Measurements from ENCODE around the gene RUSC1. TPM values are rescaled to one million over a fixed set of nuclear protein-coding genes. Genes with fewer than 3 reads are reported as not detected.
A peak's percentile ranks its signal among the peaks of the same experiment; 100 is the strongest.

RUSC1 gene
- total and polyA plus RNA-seq, 2 of the 8 experiments (the other 6 are each of a cell fraction or from before 2014, with no cell fraction given) = 54.6 to 90.4 TPM

DNA sequence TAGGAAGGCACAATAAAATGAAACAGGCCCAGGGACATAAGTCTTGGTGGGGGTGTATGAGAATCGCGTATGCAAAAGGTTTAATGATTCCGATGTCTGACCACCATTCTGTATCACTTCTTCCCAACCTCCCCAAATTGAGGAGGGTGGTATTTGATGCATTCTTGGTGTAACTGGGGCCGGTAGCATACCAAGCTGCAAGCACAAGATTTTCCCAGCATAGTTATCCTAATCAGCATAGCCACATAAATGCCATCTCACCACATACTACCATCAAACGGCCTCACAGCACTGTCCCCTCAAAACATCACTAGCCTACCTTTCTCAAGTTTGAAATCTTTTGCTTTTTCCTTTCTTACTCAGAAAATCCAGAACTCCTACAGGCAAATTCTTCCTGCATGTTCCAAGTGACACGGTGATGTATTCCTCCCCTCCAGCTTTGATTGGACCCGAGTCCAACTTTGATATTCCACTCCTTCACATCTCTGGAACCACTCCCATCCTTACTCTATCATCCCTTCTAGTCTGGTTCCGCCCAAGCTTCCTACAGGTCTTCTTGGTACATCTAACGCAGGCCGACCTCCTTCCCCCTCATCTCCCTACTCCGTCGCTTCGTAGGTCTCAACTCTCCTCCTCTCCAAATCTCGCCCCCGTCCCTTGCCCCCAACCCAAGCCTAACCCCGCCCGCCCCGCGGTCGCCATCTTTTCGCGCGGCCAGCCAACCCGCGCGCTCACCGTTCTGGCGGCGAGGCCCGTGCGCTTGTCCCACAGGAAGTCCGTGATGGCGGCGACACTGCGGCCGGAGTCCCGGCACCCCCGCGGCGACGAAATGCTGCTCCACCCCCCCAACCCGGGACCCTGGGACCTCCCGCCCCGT is 48.0 kb upstream of the RUSC1 start (continued):
- TF ChIP-seq ATF3 (IDR thresholded peaks at IDR 0.05; ENCODE audit: insufficient read depth, low read depth, low read length) (no peak), NANOG (IDR thresholded peaks at IDR 0.05; ENCODE audit: insufficient read depth, low read depth, low read length, poor library complexity, severe bottlenecking) (peak; percentile 1), POU5F1 (IDR thresholded peaks at IDR 0.05; ENCODE audit: low read depth, low read length) (no peak)
